Measurements from ENCODE around the gene VTN.

DNA sequence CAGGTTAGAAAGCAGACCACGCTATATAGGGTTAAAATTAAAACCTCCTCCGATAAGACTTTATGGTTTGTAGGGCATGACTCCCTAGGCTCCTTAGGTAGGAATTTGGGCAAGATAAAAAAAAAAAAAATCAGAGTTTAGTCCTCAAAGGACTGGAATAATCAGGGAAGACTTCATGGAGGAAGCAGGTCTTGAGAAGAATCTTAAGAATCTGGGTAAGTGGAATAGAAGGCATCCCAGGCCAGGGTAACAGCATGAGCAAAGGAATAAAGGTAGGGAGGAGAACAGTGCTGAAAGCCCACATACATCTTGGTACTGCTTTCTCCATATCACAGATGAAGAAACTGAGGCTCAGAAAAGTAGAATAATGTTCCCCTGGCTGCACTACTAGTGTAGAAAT lies 20.5 kb upstream of the VTN start:
- TF ChIP-seq, protein P1, sequence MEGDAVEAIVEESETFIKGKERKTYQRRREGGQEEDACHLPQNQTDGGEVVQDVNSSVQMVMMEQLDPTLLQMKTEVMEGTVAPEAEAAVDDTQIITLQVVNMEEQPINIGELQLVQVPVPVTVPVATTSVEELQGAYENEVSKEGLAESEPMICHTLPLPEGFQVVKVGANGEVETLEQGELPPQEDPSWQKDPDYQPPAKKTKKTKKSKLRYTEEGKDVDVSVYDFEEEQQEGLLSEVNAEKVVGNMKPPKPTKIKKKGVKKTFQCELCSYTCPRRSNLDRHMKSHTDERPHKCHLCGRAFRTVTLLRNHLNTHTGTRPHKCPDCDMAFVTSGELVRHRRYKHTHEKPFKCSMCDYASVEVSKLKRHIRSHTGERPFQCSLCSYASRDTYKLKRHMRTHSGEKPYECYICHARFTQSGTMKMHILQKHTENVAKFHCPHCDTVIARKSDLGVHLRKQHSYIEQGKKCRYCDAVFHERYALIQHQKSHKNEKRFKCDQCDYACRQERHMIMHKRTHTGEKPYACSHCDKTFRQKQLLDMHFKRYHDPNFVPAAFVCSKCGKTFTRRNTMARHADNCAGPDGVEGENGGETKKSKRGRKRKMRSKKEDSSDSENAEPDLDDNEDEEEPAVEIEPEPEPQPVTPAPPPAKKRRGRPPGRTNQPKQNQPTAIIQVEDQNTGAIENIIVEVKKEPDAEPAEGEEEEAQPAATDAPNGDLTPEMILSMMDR (IDR thresholded peaks at IDR 0.05): no peak
- TF ChIP-seq EZH2 (IDR thresholded peaks at IDR 0.05; ENCODE audit: borderline replicate concordance, insufficient read depth, low read depth, low read length, poor library complexity, severe bottlenecking): no peak
